M059J (cell line): ENCODE results near the gene GOLPH3L. TPM values are rescaled to one million over a fixed set of nuclear protein-coding genes. Genes with fewer than 3 reads are reported as not detected.
"Not testable (repeated sequence)": the region's sequence is repeated elsewhere in the genome, so short reads cannot be mapped to it uniquely, and the experiment has no call there.

Experiments used
- DNase-seq: peaks from one replicate; pipeline ENCODE4 v3.0.0-alpha.2; 2012; ENCODE audit warnings: low read depth
- total RNA-seq: library from RNA; depleted of rRNA; stranded (reverse); fragments of >200 nt; shearing (Covaris generic); gene quantifications from 2 replicates; pipeline ENCODE4 v1.2.3, GENCODE V29; 2014; rRNA removed

Gene GOLPH3L
- 16.9 and 29.9 TPM in 2 replicates for total RNA-seq

- DNase-seq = peak; percentile 100
Observed at GRCh38 chr1:150696995-150697927, at the start of gene GOLPH3L. TSS of gene GOLPH3L (minus strand) at chr1:150697154. CDS start at chr1:150694838, 2,316 bp downstream.

GRCh38 chr1:150730130-150730721 is 33.3 kb upstream of the GOLPH3L start:
- DNase-seq = no peak

DNA sequence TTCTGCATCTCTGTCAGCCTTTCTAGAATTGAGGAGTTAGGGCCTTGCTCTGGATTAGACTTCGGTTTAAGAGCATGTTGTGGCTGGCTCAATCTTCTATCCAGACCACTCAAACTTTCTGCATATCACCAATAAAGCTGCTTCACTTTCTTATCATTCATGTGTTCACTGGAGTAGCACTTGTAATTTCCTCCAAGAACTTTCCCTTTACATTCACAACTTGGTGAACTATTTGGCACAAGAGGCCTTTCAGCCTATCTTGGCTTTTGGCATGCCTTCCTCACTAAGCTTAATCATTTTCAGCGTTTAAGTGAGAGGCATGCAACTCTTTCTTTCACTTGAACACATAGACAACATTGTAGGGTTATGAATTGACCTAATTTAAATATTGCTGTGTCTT is 27.4 kb upstream of the GOLPH3L start:
- DNase-seq = no peak

DNA sequence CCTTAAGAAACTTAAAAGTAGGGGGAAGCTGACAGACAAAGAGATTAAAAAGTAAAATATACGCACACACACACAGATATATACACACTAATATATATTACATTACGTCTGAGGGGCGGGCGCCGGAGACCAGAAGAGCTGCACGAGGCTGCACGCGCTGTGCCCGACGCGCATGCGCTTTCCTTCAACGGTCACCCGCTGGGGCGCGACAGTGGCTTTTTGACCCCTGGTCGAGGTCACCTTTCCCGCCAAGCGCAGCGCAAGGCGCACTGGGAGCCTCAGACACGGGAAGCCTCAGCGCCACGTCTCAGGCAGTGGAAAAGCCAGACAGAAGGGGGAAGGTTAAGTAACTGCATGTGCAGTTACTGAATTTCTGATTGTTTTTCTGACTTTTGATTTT is 23.7 kb upstream of the GOLPH3L start, which contains the start of gene HORMAD1:
Gene HORMAD1 (minus strand): TSS at position 193 of the 400 bp plus-strand sequence. CDS start 1,390 bp downstream, outside the sequence.
- DNase-seq = no peak

DNA sequence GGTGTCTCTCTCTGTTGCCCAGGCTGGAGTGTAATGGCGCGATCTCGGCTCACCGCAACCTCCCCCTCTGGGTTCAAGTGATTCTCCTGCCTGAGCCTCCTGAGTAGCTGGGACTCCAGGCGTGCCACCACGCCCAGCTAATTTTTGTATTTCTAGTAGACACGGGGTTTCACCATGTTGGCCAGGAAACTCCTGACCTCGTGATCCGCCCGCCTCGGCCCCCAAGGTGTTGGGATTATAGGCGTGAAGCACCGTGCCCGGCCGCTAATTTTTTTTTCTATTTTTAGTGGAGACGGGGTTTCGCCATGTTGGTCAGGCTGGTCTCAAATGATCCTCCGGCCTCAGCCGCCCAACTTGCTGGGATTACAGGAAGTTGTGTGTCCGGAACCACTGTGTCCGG is 23.1 kb upstream of the GOLPH3L start:
- no peak for DNase-seq

DNA sequence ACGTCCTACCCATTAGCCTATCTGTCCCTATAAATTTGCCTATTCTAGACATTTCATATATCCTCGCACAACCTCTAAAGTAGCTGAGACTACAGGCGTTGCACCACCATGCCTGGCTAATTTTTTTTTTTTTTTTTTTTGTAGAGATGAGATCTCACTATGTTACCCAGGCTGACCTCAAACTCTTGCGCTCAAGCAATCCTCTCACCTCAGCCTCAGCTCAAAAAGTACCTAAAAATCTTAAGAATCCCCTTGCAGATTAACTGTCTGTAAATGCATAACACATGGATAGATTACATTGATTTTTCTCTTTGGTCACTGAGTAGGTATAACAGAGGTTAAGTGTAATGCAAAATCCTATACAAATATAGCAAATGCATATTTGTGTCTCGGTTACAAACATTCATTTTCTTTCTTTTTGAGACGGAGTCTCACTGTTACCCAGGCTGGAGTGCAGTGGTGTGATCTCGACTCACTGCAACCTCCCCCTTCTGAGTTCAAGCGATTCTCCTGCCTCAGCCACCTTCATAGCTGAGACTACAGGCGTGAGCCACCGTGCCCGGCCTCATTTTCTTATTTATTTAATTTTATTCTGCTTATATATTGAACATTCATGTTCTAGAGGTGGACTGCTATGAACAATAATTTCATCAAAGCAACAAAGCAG is 21.4 kb upstream of the GOLPH3L start:
- DNase-seq = no peak

DNA sequence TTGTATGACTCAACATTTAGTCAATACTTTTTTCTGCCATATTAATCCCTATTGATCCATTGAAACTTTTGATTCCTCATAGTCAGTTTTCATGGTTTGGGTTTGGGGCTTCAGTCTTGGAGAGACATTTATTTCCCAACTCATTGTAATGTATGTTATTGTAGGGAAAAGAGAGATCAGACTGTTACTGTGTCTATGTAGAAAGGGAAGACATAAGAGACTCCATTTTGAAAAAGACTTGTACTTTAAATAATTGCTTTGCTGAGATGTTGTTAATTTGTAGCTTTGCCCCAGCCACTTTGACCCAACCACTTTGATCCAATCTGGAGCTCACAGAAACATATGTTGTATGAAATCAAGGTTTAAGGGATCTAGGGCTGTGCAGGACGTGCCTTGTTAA is 12.1 kb upstream of the GOLPH3L start:
- DNase-seq = not testable (repeated sequence)

DNA sequence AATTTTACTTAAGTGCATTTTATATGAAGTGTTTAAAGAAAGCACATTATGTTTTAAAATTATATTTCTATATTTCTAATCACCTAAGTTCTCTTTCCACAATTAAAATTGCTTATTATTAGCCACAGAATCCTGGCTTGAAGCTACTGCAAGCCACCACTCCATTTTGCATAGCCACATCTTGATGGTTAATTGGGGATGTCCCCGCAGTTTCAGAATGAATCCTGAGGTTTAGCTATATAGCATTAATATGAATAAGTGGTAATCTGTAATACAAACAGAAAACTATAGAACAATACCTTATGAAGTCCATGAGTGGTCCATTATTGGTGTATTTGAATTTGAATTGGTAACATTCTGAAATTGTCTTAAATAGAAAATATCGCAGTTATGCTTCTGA is 11.6 kb upstream of the GOLPH3L start:
- DNase-seq = no peak

GRCh38 chr1:150706091-150706490 is 9.1 kb upstream of the GOLPH3L start:
- no peak for DNase-seq

DNA sequence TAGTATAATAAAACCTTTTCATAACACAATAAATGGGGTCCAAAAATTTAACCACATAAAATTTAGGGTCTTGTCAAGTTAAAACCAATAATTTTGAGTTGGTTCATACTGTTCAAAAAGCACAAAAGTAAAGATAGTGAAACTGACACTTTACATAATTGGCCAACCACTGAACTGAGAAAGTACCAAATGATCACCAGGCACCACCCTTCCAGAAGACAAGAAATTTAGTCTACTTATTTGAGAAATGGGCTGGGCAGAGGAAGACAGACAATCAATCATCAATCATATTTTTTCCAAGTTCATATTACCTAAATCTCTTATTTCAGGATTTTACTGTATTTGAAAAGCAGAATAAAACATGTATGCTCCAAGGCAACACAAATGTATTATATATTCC is 6.5 kb upstream of the GOLPH3L start:
- DNase-seq = no peak

DNA sequence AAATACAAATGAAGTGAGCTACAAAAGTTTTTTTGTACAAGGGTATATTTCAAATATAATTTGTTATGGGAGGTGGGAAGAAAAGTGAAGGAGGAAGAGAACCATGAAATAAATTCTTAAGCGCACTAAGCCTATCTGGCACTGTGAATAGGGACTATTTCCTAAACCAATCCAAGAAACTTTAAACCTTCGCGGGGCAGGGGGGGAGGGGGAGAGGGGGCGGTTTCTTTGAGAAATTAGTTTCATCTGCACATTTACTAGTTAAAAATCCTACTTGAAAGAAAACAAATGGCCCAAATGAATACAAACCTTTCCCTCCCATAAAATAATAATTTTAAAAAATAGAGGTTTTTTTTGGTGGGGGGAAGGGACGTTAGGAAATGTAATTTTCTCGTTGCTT is 364 bp downstream of the GOLPH3L start:
- peak; percentile 5 for DNase-seq

GRCh38 chr1:150696162-150696561 is 792 bp downstream of the GOLPH3L start:
- DNase-seq = no peak

- no peak for DNase-seq
Observed at GRCh38 chr1:150695561-150695960, 1.4 kb downstream of the GOLPH3L start.

GRCh38 chr1:150692720-150693119 is 4.2 kb downstream of the GOLPH3L start:
- DNase-seq = peak; percentile 20

DNA sequence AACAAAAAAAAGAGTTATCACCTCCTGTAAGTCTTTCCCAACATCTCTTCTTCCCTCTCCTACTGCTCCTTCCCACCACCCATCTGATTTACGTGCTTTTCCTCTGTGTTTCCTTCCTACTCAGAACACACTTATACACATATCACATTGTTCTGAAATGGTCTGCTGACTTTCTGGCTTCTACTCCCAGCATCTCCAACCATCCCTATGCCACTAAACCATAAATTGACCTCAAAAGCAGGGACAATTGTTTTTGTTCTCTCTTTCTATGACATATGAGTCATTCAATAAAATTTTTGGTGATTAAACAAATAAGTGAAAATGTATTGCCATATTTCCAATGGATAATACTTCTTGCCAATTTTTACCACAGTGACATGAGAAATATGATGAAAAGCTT is 8.2 kb downstream of the GOLPH3L start:
- DNase-seq = peak; percentile 6

DNA sequence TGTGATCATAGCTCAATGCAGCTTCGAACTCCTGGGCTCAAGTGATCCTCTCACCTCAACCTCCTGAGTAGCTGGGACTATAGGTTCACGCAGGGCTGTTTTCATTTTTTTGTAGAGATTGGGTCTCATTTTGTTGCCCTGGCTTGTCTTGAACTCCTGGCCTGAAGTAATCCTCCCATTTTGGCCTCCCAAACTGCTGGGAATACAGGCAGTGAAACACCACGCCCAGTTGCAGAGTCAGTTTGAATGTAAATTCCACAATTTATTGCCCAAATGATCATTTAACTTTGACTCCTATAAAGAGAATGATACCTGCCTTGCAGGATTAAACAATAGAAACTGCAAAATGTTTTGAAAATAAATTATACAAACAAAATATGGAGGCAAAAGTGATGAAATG is 10.7 kb downstream of the GOLPH3L start:
- no peak for DNase-seq

DNA sequence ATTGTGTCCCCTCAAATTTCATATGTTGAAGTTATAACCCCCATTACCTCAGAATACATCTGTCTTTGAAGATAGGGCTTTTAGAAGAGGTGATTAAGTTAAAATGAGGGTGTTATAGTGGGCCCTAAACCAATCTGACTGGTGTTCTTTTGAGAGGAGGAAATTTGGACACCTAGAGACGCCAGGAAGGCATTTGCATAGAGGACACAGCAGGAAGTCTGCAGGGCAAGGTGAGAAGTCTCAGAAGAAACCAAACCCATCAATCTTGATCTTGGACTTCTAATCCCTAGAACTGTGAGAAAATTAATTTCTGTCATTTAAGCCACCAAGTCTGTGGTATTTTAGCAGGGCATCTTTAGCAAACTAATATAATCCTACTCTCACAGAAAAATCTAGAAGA is 13.0 kb downstream of the GOLPH3L start:
- DNase-seq = no peak

DNA sequence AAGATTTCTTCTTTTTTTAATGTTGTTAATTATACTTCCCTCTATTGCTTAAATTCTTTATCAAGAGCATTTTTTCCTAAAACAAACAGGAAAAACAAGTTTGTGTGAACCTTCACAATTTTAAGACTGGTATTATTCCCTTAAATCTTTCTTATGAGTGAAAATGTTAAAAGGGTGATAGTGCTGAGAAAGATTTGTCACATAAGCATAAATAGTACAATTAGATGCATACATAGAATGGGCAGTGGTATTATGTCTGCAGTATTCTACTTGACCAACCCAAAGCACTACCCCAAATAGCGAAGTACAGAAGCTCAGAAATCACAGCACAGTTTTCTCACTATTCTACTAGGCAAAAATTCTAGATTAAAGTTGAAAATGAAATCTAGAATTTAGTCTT is 18.0 kb downstream of the GOLPH3L start:
- no peak for DNase-seq

DNA sequence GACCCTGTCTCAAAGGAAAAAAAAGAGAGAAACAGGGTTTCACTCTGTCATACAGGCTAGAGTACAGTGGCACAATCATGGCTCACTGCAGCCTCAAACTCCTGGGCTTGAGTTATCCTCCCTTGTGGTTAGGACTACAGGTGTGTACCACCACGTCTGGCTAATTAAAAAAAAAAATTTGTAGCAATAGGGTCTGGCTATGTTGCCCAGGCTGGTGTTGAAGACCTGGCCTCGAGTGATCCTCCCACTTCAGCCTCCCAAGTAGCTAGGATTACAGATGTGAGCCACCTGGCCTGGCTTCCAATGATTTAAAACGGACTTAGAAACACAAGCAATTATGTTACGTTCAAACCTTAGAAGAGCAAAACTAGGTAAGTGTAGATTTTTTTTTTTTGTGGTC is 22.1 kb downstream of the GOLPH3L start:
- no peak for DNase-seq

DNA sequence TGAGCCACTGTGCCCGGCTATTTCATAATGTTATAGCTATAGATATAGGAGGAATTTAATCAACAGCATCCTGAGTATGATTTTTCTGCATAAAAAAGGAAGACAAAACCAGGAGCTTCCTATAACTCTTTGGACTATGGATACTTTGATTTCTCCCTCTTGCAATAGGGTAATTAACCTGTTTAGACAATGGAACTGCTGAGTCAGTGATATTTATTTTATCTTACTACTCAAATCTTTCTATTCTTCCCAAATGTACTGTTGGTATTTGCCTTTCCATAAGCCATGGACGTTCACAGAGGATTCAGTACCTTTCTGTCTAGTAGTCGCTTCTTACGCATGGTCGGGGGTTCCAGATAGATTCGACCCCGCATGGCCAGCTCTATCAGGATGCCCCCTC is 33.6 kb downstream of the GOLPH3L start:
- no peak for DNase-seq

- no peak for DNase-seq
Observed at GRCh38 chr1:150662811-150663210, 34.1 kb downstream of the GOLPH3L start.

GRCh38 chr1:150661156-150661555 is 35.8 kb downstream of the GOLPH3L start:
- no peak for DNase-seq

DNA sequence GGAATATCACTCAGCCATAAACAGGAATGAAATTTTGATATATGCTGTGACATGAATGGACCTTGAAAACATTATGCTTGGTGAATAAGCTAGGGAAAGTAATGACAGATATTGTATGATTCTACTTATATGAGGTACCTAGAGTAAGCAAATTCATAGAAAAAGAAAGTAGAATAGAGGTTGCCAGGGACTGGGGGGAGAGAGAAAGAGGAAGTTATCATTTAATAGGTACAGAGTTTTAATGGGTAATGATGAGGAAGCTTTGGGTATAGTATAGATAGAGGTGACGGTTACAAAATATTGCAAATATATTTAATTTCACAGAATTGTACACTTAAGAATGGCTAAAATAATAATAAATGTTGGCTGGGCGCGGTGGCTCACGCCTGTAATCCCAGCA is 36.4 kb downstream of the GOLPH3L start:
- no peak for DNase-seq
